ENCODE results near the gene D2HGDH. TPM values are rescaled to one million over a fixed set of nuclear protein-coding genes. Genes with fewer than 3 reads are reported as not detected.

The D2HGDH gene
- total and polyA plus RNA-seq, 2 of the 13 experiments (the other 11 are each of a cell fraction or from before 2014, with no cell fraction given), result 19.2 to 20.3 TPM

- TF ChIP-seq ZBTB4 (CRISPR knock-in tag; IDR thresholded peaks at IDR 0.05; ENCODE audit: borderline replicate concordance), result peak; percentile 81; the same call in 1 of the 2 replicates
- peak; percentile 71; the same call in 1 of the 2 replicates for TF ChIP-seq ISX (CRISPR knock-in tag; conservative IDR thresholded peaks at IDR 0.05)
- TF ChIP-seq FLYWCH1 (CRISPR knock-in tag; IDR thresholded peaks at IDR 0.05), result 0 out of 2 replicates have a peak, but pooled peaks have one; percentile 47
- no peak; the same call in 1 of the 2 replicates for TF ChIP-seq ZBTB33 (CRISPR knock-in tag; IDR thresholded peaks at IDR 0.05)
- TF ChIP-seq GATA4 (IDR thresholded peaks at IDR 0.05; ENCODE audit: borderline replicate concordance, low read depth), result no peak
- TF ChIP-seq ZNF362 (CRISPR knock-in tag; IDR thresholded peaks at IDR 0.05; ENCODE audit: borderline replicate concordance), result no peak
- TF ChIP-seq AHDC1 (CRISPR knock-in tag; IDR thresholded peaks at IDR 0.05; ENCODE audit: borderline replicate concordance), result no peak
- TF ChIP-seq HMG20A (CRISPR knock-in tag; IDR thresholded peaks at IDR 0.05; ENCODE audit: borderline replicate concordance), result no peak
- peak; percentile 89; the same call in 1 of the 2 replicates for TF ChIP-seq THYN1 (CRISPR knock-in tag; IDR thresholded peaks at IDR 0.05; ENCODE audit: borderline replicate concordance, low read depth)
- 0 out of 2 replicates have a peak, but pooled peaks have one; percentile 19 for TF ChIP-seq THAP8 (CRISPR knock-in tag; IDR thresholded peaks at IDR 0.05; ENCODE audit: borderline replicate concordance)
- peak; percentile 77 for TF ChIP-seq ZNF564 (CRISPR knock-in tag; IDR thresholded peaks at IDR 0.05)
- TF ChIP-seq DR1 (CRISPR knock-in tag; IDR thresholded peaks at IDR 0.05), result peak; percentile 7; the same call in 1 of the 2 replicates
Observed at GRCh38 chr2:241771286-241772062, 37.0 kb downstream of the D2HGDH start (continued).

Measured in HepG2 (cell line).